ENCODE results near the gene MMGT1. TPM values are rescaled to one million over a fixed set of nuclear protein-coding genes. Genes with fewer than 3 reads are reported as not detected.

The MMGT1 gene
- total RNA-seq (2022; extraction: Qiagen RNA extraction) = 15.8 to 19.2 TPM (median 17.6 TPM) in 5 replicates

GRCh38 chrX:135973548-135974278, at the start of gene MMGT1:
MMGT1 (minus strand) TSS chrX:135973988; CDS start chrX:135973675, 313 bp downstream.

GRCh38 chrX:135985157-135985972, 11.6 kb upstream of the MMGT1 start, which contains the start of gene SLC9A6:
SLC9A6 (plus strand) TSS chrX:135985435; CDS start chrX:135985659, 224 bp downstream.

Other genes starting within 250 kb of the MMGT1 start
- gene CT45A3, start 205.8 kb downstream of the MMGT1 start, total RNA-seq (2022; extraction: Qiagen RNA extraction) = 0.21 to 0.39 TPM (median 0.27 TPM) in 3 of 5 replicates, not detected in the others
- not detected in 5 replicates for gene CT45A5, start 188.5 kb downstream of the MMGT1 start, total RNA-seq (2022; extraction: Qiagen RNA extraction)
- gene CT45A6, start 171.2 kb downstream of the MMGT1 start, total RNA-seq (2022; extraction: Qiagen RNA extraction) = not detected in 5 replicates
- gene CT45A2, start 154.0 kb downstream of the MMGT1 start, total RNA-seq (2022; extraction: Qiagen RNA extraction) = not detected in 5 replicates
- gene CT45A7, start 136.7 kb downstream of the MMGT1 start, total RNA-seq (2022; extraction: Qiagen RNA extraction) = not detected in 5 replicates
- not detected in 5 replicates for gene CT45A8, start 119.5 kb downstream of the MMGT1 start, total RNA-seq (2022; extraction: Qiagen RNA extraction)
- gene CT45A9, start 102.2 kb downstream of the MMGT1 start, total RNA-seq (2022; extraction: Qiagen RNA extraction) = not detected in 5 replicates
- 0.22 TPM in 2 of 5 replicates, not detected in the others for gene CT45A10, start 80.5 kb downstream of the MMGT1 start, total RNA-seq (2022; extraction: Qiagen RNA extraction)
- gene SAGE1, start 80.3 kb downstream of the MMGT1 start, total RNA-seq (2022; extraction: Qiagen RNA extraction) = 0.06 to 0.09 TPM (median 0.07 TPM) in 4 of 5 replicates, not detected in the other
- 7.1 to 8.9 TPM (median 8.0 TPM) in 5 replicates for gene SLC9A6, start 11.4 kb upstream of the MMGT1 start, total RNA-seq (2022; extraction: Qiagen RNA extraction)
- 23.9 to 26.6 TPM (median 24.7 TPM) in 5 replicates for gene FHL1, start 173.5 kb upstream of the MMGT1 start, total RNA-seq (2022; extraction: Qiagen RNA extraction)

Data from A549 treated with Mapracorat at 1 μM for 4 hours (cell line).